ENCODE results near the gene SLC14A1. TPM values are rescaled to one million over a fixed set of nuclear protein-coding genes. Genes with fewer than 3 reads are reported as not detected.

Gene SLC14A1
- total and polyA plus RNA-seq, 2 donors (not counting 1 experiment from before 2014, with no cell fraction given): 5.8 to 6.4 TPM

DNA sequence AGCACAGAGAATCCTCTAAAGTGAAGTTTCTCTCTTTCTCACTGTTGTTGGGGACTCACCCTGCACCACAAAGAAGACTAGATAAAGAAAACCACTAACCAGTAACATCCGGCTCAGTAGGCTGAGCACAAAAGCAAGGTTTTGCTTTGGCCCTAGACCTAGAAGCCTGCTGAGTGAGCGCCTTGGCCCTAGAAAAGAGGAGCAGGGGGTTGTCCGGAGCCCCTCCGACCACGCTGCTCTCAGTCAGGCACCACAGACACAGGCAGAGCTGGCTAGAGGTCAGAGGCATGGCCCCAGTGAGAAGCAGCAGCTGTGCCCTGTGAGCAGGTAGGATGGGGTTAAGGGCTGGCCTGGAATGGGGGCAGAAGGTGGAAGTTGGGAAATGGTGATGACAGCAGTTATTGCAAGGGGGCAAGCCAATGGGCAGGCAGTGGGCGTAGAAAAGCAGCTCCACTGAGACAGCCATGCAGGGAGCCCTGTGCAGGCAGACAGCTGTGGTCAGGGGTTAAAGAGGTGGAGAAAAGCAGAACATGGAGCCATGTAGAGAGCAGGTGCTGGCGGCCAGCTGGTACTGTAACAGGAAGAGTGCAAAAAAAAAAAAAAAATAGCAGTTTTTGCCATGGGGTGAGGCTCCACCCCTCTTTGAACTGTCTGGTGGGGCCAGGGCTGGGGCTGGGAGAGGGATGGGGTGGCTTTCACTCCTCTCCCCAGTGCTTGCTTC is 36.9 kb upstream of the SLC14A1 start:
- H3K36me3 ChIP-seq (replicated peaks in 1 of 2; ENCODE audit: control extremely low read depth in 1 of 2, control insufficient read depth in 1 of 2, extremely low read depth in 1 of 2, insufficient read depth in 2 of 2, low read length in 1 of 2): peaks cover 0 to under 1% of the 10 kb centered on the region in 2 experiments
- H3K27me3 ChIP-seq (replicated peaks in 1 of 4; ENCODE audit: control extremely low read depth in 1 of 4, control insufficient read depth in 3 of 4, insufficient read depth in 4 of 4, low read length in 3 of 4): no peaks in the 10 kb centered on the region
- H3K79me2 ChIP-seq (ENCODE audit: control insufficient read depth, insufficient read depth, low read length): no peaks in the 10 kb centered on the region
- Mint-ChIP-seq H3K27ac (peak overlapping the region; percentile 98), H3K4me1 (peaks cover 45% of the 10 kb centered on the region), H3K4me3 (peak overlapping the region; percentile 87), H3K9me3 (ENCODE audit: insufficient read depth) (no peaks in the 10 kb centered on the region), H3K27me3 (no peaks in the 10 kb centered on the region)
- ATAC-seq (ENCODE audit: low read depth) (peak; percentile 77), DNase-seq (peak; percentile 86)
- TF ChIP-seq, protein P1, sequence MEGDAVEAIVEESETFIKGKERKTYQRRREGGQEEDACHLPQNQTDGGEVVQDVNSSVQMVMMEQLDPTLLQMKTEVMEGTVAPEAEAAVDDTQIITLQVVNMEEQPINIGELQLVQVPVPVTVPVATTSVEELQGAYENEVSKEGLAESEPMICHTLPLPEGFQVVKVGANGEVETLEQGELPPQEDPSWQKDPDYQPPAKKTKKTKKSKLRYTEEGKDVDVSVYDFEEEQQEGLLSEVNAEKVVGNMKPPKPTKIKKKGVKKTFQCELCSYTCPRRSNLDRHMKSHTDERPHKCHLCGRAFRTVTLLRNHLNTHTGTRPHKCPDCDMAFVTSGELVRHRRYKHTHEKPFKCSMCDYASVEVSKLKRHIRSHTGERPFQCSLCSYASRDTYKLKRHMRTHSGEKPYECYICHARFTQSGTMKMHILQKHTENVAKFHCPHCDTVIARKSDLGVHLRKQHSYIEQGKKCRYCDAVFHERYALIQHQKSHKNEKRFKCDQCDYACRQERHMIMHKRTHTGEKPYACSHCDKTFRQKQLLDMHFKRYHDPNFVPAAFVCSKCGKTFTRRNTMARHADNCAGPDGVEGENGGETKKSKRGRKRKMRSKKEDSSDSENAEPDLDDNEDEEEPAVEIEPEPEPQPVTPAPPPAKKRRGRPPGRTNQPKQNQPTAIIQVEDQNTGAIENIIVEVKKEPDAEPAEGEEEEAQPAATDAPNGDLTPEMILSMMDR (IDR thresholded peaks at IDR 0.05): no peak
- TF ChIP-seq EZH2 (IDR thresholded peaks at IDR 0.05; ENCODE audit: borderline replicate concordance, insufficient read depth, low read depth, low read length, poor library complexity, severe bottlenecking): no peak
- CTCF ChIA-PET: interaction anchor here (0.7 to 22.4 kb wide), 10 partner anchors 11 to 409 kb away, joined by 3 to 317 read pairs (median 8); partner anchors contain the start of gene SLC14A1
- POLR2A ChIA-PET: interaction anchor here (0.6 to 3.9 kb wide), 7 partner anchors 17 to 1230 kb away, joined by 3 to 31 read pairs (median 4); partner anchors contain the start of genes KATNAL2 and PIAS2
- peak overlapping the region; percentile 78 to 80 for H3K27ac ChIP-seq (ENCODE audit: low read length in 2 of 2)
- peaks cover 34 to 51% of the 10 kb centered on the region in 2 donors for H3K4me1 ChIP-seq (ENCODE audit: control insufficient read depth in 2 of 2, insufficient read depth in 2 of 2, low read length in 2 of 2)
- H4K20me1 ChIP-seq (ENCODE audit: control insufficient read depth, insufficient read depth, low read length, poor library complexity, severe bottlenecking): no peaks in the 10 kb centered on the region
- peak overlapping the region; percentile 64 for H3K9ac ChIP-seq (ENCODE audit: low read length)
- intact Hi-C loops (cut with micrococcal nuclease): loop anchor here (1.0 to 5.0 kb wide), 5 partner anchors 22 to 485 kb away; partner anchors contain the start of genes ATP5F1A and EPG5
- H2AFZ ChIP-seq (ENCODE audit: insufficient read depth, low read depth, low read length, poor library complexity, severe bottlenecking): peak overlapping the region; percentile 84
- H3K4me2 ChIP-seq (replicated peaks; ENCODE audit: low read depth, low read length, poor library complexity, severe bottlenecking): peak overlapping the region; percentile 88
- H3K4me3 ChIP-seq (ENCODE audit: control extremely low read depth in 1 of 5, extremely low read depth in 1 of 5, insufficient read depth in 1 of 5, low read depth in 2 of 5, low read length in 4 of 5): peak overlapping the region; percentile 23 to 57 (median 42)
- H3K9me3 ChIP-seq (ENCODE audit: control extremely low read depth in 1 of 3, control insufficient read depth in 2 of 3, insufficient read depth in 1 of 3, low read length in 2 of 3): no peaks in the 10 kb centered on the region
- whole genome bisulfite sequencing (ENCODE audit: insufficient coverage): 1% methylated on average over 7 of the region's 7 CpGs
